ENCODE results near the gene BOD1L2. TPM values are rescaled to one million over a fixed set of nuclear protein-coding genes. Genes with fewer than 3 reads are reported as not detected.

The BOD1L2 gene
- total RNA-seq, 3 donors from 2014 or later = not detected

GRCh38 chr18:57185434-57185833 lies 38.5 kb downstream of the BOD1L2 start:
- ATAC-seq (no peak), DNase-seq (no peak)
- Mint-ChIP-seq H3K4me3 (no peak overlapping the region), H3K9me3 (peaks cover 28% of the 10 kb centered on the region), H3K4me1 (ENCODE audit: low read depth) (no peaks in the 10 kb centered on the region), H3K27me3 (ENCODE audit: low read depth) (peaks cover 5% of the 10 kb centered on the region), H3K36me3 (ENCODE audit: insufficient read depth) (no peaks in the 10 kb centered on the region)

GRCh38 chr18:57188851-57189557 lies 42.1 kb downstream of the BOD1L2 start:
- no peaks in the 10 kb centered on the region for H3K36me3 Mint-ChIP-seq (ENCODE audit: insufficient read depth)
- peaks cover 11% of the 10 kb centered on the region for H3K9me3 Mint-ChIP-seq
- no peaks in the 10 kb centered on the region for H3K4me1 Mint-ChIP-seq (ENCODE audit: low read depth)
- ATAC-seq = no peak
- DNase-seq = no peak
- peaks cover 5% of the 10 kb centered on the region for H3K27me3 Mint-ChIP-seq (ENCODE audit: low read depth)
- H3K4me3 Mint-ChIP-seq = no peak overlapping the region

GRCh38 chr18:57190026-57190425 lies 43.1 kb downstream of the BOD1L2 start:
- Mint-ChIP-seq H3K36me3 (ENCODE audit: insufficient read depth) (no peaks in the 10 kb centered on the region), H3K4me1 (ENCODE audit: low read depth) (no peaks in the 10 kb centered on the region), H3K4me3 (no peak overlapping the region), H3K9me3 (peaks cover 10% of the 10 kb centered on the region), H3K27me3 (ENCODE audit: low read depth) (peaks cover 5% of the 10 kb centered on the region)
- no peak for DNase-seq
- no peak for ATAC-seq

GRCh38 chr18:57194070-57194469 lies 47.2 kb downstream of the BOD1L2 start:
- Mint-ChIP-seq H3K4me3 (no peak overlapping the region), H3K9me3 (no peaks in the 10 kb centered on the region), H3K27me3 (ENCODE audit: low read depth) (peaks cover 2% of the 10 kb centered on the region), H3K4me1 (ENCODE audit: low read depth) (no peaks in the 10 kb centered on the region), H3K36me3 (ENCODE audit: insufficient read depth) (no peaks in the 10 kb centered on the region)
- no peak for DNase-seq
- no peak for ATAC-seq

GRCh38 chr18:57194622-57195021 lies 47.7 kb downstream of the BOD1L2 start:
- Mint-ChIP-seq H3K4me3 (no peak overlapping the region), H3K36me3 (ENCODE audit: insufficient read depth) (no peaks in the 10 kb centered on the region), H3K4me1 (ENCODE audit: low read depth) (no peaks in the 10 kb centered on the region), H3K9me3 (no peaks in the 10 kb centered on the region), H3K27me3 (ENCODE audit: low read depth) (peaks cover 2% of the 10 kb centered on the region)
- ATAC-seq (no peak), DNase-seq (no peak)

GRCh38 chr18:57195341-57195740 lies 48.5 kb downstream of the BOD1L2 start:
- no peaks in the 10 kb centered on the region for H3K36me3 Mint-ChIP-seq (ENCODE audit: insufficient read depth)

GRCh38 chr18:57197261-57197660 lies 50.4 kb downstream of the BOD1L2 start:
- Mint-ChIP-seq H3K4me3 (no peak overlapping the region), H3K4me1 (ENCODE audit: low read depth) (no peaks in the 10 kb centered on the region), H3K36me3 (ENCODE audit: insufficient read depth) (no peaks in the 10 kb centered on the region), H3K9me3 (no peaks in the 10 kb centered on the region), H3K27me3 (ENCODE audit: low read depth) (peaks cover 10% of the 10 kb centered on the region)
- DNase-seq = no peak
- ATAC-seq = no peak

More at GRCh38 chr18:57195341-57195740, 48.5 kb downstream of the BOD1L2 start:
- Mint-ChIP-seq H3K9me3 (no peaks in the 10 kb centered on the region), H3K27me3 (ENCODE audit: low read depth) (peaks cover 2% of the 10 kb centered on the region), H3K4me3 (no peak overlapping the region), H3K4me1 (ENCODE audit: low read depth) (no peaks in the 10 kb centered on the region)
- DNase-seq (no peak), ATAC-seq (no peak)

GRCh38 chr18:57198073-57198472 lies 51.2 kb downstream of the BOD1L2 start:
- ATAC-seq (no peak), DNase-seq (no peak)
- H3K36me3 Mint-ChIP-seq (ENCODE audit: insufficient read depth) = no peaks in the 10 kb centered on the region
- no peak overlapping the region for H3K4me3 Mint-ChIP-seq
- H3K9me3 Mint-ChIP-seq = no peaks in the 10 kb centered on the region
- H3K4me1 Mint-ChIP-seq (ENCODE audit: low read depth) = no peaks in the 10 kb centered on the region
- H3K27me3 Mint-ChIP-seq (ENCODE audit: low read depth) = peaks cover 10% of the 10 kb centered on the region

Other genes with a start within 250 kb of the BOD1L2 start
- gene ST8SIA3, start 205.5 kb downstream of the BOD1L2 start, total RNA-seq = not detected